Measurements from ENCODE around the gene IQGAP2.

- TF ChIP-seq CTCF (conservative IDR thresholded peaks at IDR 0.05; ENCODE audit: low read length), result no peak
- TF ChIP-seq EZH2phosphoT487 (IDR thresholded peaks at IDR 0.05; ENCODE audit: borderline replicate concordance), result no peak
These were observed 334.8 kb downstream of the IQGAP2 start for GRCh38 chr5:76737846-76738245.
